ENCODE data around the gene PAQR9.

The PAQR9 gene, protein sequence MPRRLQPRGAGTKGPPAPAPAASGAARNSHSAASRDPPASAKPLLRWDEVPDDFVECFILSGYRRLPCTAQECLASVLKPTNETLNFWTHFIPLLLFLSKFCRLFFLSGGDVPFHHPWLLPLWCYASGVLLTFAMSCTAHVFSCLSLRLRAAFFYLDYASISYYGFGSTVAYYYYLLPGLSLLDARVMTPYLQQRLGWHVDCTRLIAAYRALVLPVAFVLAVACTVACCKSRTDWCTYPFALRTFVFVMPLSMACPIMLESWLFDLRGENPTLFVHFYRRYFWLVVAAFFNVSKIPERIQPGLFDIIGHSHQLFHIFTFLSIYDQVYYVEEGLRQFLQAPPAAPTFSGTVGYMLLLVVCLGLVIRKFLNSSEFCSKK

DNA sequence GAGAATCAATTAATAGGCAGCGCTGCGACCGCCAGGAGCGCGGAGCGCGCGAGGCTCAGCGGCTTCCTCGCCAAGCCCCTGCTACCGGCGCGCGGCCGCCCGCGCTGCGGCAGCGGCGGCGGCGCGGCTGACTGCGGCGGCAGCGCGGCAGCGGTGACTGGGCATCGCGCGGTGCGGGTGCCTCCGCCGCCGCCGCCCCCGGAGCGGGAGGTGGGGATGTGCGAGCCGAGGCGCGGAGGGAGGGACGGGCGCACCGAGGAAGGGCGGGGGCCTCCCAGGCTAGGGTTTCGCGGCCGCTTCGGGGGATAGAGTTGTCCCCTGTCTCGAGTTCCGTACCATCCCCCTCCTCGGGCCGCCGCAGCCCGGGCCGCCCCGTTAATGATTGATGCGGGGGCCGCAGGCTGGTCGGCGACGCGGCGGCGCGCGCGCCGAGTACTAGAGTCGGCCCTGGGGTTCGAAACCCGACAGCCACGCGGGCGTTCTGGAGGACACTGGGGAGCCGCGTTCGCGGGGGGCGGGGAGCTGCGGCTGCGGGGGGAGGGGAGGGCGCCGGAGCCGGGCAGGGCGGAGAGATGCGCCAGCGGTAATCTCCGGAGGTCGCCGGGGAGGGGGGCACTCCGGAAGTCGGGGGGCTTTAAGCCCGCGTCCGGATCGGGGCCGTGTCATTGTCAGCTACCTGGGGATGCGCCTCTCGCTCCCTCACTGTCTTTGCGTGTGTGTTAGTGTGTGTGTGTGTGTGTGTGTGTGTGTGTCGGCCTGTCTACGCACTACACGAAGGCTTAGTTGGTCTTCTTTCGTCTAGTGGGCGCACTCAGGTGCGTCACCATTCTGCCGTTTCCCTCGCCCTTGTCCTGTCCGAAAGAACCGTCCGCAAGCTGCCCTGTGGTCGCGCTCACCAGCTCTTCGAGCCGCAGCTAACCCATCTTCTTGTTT lies at the start of gene PAQR9:
Gene PAQR9 (minus strand): TSS at position 159 of the 933 bp plus-strand sequence. CDS start 338 bp downstream, outside the sequence.
- DNase-seq (ENCODE audit: low read depth, low spot score), result no peak
- TF ChIP-seq, protein P1, sequence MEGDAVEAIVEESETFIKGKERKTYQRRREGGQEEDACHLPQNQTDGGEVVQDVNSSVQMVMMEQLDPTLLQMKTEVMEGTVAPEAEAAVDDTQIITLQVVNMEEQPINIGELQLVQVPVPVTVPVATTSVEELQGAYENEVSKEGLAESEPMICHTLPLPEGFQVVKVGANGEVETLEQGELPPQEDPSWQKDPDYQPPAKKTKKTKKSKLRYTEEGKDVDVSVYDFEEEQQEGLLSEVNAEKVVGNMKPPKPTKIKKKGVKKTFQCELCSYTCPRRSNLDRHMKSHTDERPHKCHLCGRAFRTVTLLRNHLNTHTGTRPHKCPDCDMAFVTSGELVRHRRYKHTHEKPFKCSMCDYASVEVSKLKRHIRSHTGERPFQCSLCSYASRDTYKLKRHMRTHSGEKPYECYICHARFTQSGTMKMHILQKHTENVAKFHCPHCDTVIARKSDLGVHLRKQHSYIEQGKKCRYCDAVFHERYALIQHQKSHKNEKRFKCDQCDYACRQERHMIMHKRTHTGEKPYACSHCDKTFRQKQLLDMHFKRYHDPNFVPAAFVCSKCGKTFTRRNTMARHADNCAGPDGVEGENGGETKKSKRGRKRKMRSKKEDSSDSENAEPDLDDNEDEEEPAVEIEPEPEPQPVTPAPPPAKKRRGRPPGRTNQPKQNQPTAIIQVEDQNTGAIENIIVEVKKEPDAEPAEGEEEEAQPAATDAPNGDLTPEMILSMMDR (IDR thresholded peaks at IDR 0.05; ENCODE audit: low read depth, low read length), result no peak
- in situ Hi-C loops (cut with HindIII; ENCODE audit: low sequenced_read_pairs), result no loop called here
- peak within 1 kb of the TSS; percentile 49 for H3K4me3 ChIP-seq (ENCODE audit: low read depth, low read length)

DNA sequence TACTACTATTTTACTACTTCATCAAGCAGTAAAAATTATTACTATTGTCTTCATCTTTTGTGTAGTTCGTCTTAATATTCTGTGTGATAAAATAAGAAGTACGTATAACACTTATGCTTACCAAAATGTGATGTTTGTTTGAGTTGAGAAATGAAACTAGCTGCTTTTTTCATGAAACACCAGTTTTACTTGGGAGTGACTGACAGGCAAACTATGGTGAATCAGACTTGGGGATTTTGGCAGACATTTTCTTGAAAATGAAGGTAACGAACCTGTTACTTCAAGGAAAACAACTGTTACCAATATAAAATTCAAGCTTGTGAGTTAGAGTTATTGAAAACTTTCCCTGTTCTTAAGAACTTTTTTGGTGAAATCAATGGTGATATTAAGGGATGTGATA lies 48.2 kb upstream of the PAQR9 start:
- DNase-seq (ENCODE audit: low read depth, low spot score), result no peak
- in situ Hi-C loops (cut with HindIII; ENCODE audit: low sequenced_read_pairs), result no loop called here
- TF ChIP-seq, protein P1 (IDR thresholded peaks at IDR 0.05; ENCODE audit: low read depth, low read length), result no peak

DNA sequence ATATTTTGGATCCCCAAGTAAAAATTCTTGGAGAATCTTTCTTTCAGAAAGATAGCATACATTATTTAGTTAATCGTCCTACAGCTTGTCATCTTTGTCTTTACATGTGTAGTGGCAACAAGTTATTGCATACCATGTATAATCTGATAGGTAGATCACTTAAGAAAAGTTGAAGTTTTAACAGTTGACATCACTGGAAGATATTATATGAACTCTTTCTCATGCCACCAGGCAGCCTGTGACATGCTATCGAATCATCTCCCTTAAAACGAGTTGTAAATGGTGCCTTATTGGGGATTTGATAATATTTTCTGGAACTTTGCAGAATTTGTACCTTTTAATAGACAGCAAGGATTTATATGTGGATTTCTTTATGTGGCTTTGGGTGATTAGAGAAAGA lies 46.5 kb upstream of the PAQR9 start:
- DNase-seq (ENCODE audit: low read depth, low spot score), result no peak
- in situ Hi-C loops (cut with HindIII; ENCODE audit: low sequenced_read_pairs), result no loop called here
- no peak overlapping the region for H3K4me3 ChIP-seq (ENCODE audit: low read depth, low read length)
- TF ChIP-seq, protein P1 (IDR thresholded peaks at IDR 0.05; ENCODE audit: low read depth, low read length), result no peak

More for the DNA sequence above, 48.2 kb upstream of the PAQR9 start:
- H3K4me3 ChIP-seq (ENCODE audit: low read depth, low read length), result no peak overlapping the region

DNA sequence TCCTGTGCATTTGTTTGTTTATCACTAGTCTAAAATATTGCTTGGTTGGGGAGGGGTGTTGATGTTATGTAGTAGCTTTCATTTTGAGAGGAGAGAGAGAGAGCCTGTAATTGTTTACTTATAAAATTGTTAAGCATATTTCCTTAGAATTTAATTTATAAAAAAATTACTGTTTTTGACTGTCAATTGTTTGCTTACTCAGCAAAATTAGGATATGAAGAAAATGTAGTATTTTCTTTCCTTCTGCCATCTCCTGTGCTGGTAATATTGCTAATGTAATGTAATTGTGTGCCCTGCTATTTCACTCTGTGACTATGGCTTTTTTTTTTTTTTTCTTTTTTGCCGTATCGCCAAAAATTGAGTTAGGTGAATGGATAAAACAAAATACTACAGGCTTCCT lies 41.3 kb upstream of the PAQR9 start:
- H3K4me3 ChIP-seq (ENCODE audit: low read depth, low read length), result no peak overlapping the region
- TF ChIP-seq, protein P1 (IDR thresholded peaks at IDR 0.05; ENCODE audit: low read depth, low read length), result no peak
- DNase-seq (ENCODE audit: low read depth, low spot score), result no peak
- in situ Hi-C loops (cut with HindIII; ENCODE audit: low sequenced_read_pairs), result no loop called here

DNA sequence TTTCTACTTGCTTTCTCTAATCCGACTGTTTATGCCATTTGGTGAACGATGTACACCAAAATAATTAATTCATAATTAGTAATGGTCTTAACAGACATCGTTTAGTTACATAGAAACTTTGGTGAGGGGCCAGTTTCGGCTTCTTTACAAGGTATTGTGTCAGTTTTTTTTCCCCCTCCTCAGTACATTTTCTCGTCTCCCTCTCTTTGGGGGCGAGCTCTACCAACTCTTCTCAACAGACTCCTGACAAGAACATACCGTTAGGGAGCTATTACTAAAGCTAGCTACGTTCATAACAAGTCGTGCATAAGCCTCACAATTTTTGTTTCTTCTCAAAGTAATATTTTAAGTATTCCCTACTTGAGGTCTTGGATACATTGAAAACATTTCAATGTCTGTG lies 39.3 kb upstream of the PAQR9 start:
- TF ChIP-seq, protein P1 (IDR thresholded peaks at IDR 0.05; ENCODE audit: low read depth, low read length), result no peak
- no peak for DNase-seq (ENCODE audit: low read depth, low spot score)
- in situ Hi-C loops (cut with HindIII; ENCODE audit: low sequenced_read_pairs), result no loop called here
- H3K4me3 ChIP-seq (ENCODE audit: low read depth, low read length), result peak overlapping the region; percentile 99

DNA sequence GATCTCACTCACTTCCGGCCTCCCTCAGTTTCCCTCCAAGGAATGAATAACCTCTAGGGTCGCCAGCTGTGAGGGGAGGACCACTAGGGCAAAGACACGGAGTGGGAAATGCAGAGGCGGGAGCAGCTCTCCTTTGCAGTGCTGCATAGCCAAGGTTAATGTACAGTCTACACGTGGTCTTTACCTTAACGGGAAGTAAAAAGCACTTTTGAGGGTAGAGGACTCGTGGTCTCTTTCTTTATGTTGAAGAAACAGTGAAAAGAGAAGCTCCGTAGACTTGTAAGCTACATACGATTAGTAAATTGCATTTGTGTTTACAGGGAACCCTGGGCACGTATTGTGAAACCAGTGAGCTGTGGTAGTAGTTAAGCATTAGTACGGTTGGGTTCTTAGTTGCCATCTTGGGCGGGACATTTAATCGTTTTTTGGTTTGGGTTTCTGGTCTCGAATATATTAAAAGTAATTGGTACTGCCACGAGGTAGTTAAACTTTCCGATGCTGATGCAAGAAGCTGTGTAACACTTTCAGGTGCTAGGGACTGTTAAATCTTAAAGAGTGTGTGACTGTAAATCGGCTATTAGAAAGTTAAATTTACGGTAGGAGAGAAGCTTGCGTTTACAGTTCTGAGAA lies 38.7 kb upstream of the PAQR9 start:
- DNase-seq (ENCODE audit: low read depth, low spot score), result peak; percentile 27
- TF ChIP-seq, protein P1 (IDR thresholded peaks at IDR 0.05; ENCODE audit: low read depth, low read length), result no peak

More for the DNA sequence above, 38.7 kb upstream of the PAQR9 start:
- in situ Hi-C loops (cut with HindIII; ENCODE audit: low sequenced_read_pairs), result no loop called here
- H3K4me3 ChIP-seq (ENCODE audit: low read depth, low read length), result peak overlapping the region; percentile 99

All from astrocyte of the spinal cord (primary cell).